WTC11 (cell line): ENCODE results near the gene EPB41L4B. TPM values are rescaled to one million over a fixed set of nuclear protein-coding genes. Genes with fewer than 3 reads are reported as not detected.

Source experiments
- ATAC-seq: fragments of 200-7000 bp; cut with Tn5 transposase; 2 replicates; pipeline ENCODE4 v1.10.0; 2021; ENCODE audit warnings: mild to moderate bottlenecking, moderate library complexity
- CTCF ChIA-PET: fragments of 300-600 bp; sonication (Branson Sonifier 250); formaldehyde crosslinking; loops from one replicate; lab custom pipeline; 2021; ENCODE audit warnings: antibody characterized with exemption; lab: Charles Lee
- POLR2A ChIA-PET: fragments of 350-600 bp; sonication (Branson Sonifier 250); formaldehyde crosslinking; loops from one replicate; lab custom pipeline; 2021; ENCODE audit warnings: antibody characterized with exemption; lab: Charles Lee
- DNase-seq: peaks from one replicate; pipeline ENCODE4 v3.0.0; 2021; ENCODE audit warnings: low spot score
- H3K27ac Mint-ChIP-seq: 2 replicates; pipeline ENCODE4 v1.8.0; 2021; ENCODE audit warnings: mixed read lengths
- H3K27me3 Mint-ChIP-seq: 2 replicates; pipeline ENCODE4 v1.8.0; 2021; ENCODE audit warnings: low read depth, mild to moderate bottlenecking, moderate library complexity, mixed read lengths
- H3K36me3 Mint-ChIP-seq: 2 replicates; pipeline ENCODE4 v1.8.0; 2021; ENCODE audit warnings: mixed read lengths
- H3K4me1 Mint-ChIP-seq: 2 replicates; pipeline ENCODE4 v1.8.0; 2022; ENCODE audit warnings: mixed read lengths
- H3K4me3 Mint-ChIP-seq: 2 replicates; pipeline ENCODE4 v1.8.0; 2021; ENCODE audit warnings: mild to moderate bottlenecking, moderate library complexity, mixed read lengths
- H3K9me3 Mint-ChIP-seq: 2 replicates; pipeline ENCODE4 v1.8.0; 2021; ENCODE audit warnings: mixed read lengths
- ESRRA ChIP-seq: sonication (generic); formaldehyde crosslinking; IDR thresholded peaks from 2 replicates; pipeline ENCODE4 v1.8.1; 2022; ENCODE audit warnings: mild to moderate bottlenecking, missing genetic modification reagents, borderline replicate concordance
- FOXJ3 ChIP-seq: sonication (generic); formaldehyde crosslinking; IDR thresholded peaks from 2 replicates; pipeline ENCODE4 v1.9.0; 2021; ENCODE audit warnings: missing genetic modification reagents, mild to moderate bottlenecking, borderline replicate concordance
- NFE2L1 ChIP-seq: sonication (generic); formaldehyde crosslinking; IDR thresholded peaks from 2 replicates; pipeline ENCODE4 v1.8.1; 2023; ENCODE audit warnings: missing genetic modification reagents
- NR2C2 ChIP-seq: sonication (generic); formaldehyde crosslinking; IDR thresholded peaks from 2 replicates; pipeline ENCODE4 v1.8.0; 2022; ENCODE audit warnings: mild to moderate bottlenecking, missing genetic modification reagents
- ZNF232 ChIP-seq: sonication (generic); formaldehyde crosslinking; IDR thresholded peaks from 2 replicates; pipeline ENCODE4 v1.8.0; 2022; ENCODE audit warnings: mild to moderate bottlenecking, missing genetic modification reagents
- ZNF281 ChIP-seq: sonication (generic); formaldehyde crosslinking; IDR thresholded peaks from 2 replicates; pipeline ENCODE4 v1.8.0; 2023; ENCODE audit warnings: mild to moderate bottlenecking, missing genetic modification reagents
- ZNF512 ChIP-seq: sonication (generic); formaldehyde crosslinking; IDR thresholded peaks from 2 replicates; pipeline ENCODE4 v1.8.1; 2022; ENCODE audit warnings: missing genetic modification reagents, borderline replicate concordance
- ZSCAN18 ChIP-seq: fragments of 250-450 bp; sonication (Bioruptor Pico); IDR thresholded peaks from 2 replicates; pipeline ENCODE4 v2.1.2; 2022; ENCODE audit warnings: mild to moderate bottlenecking, moderate library complexity
- total RNA-seq: library from RNA; stranded (reverse); gene quantifications from 3 replicates; pipeline ENCODE4 v1.2.3, GENCODE V29; 2021
- TF ChIP-seq, protein P1 (sequence below): sonication (generic); formaldehyde crosslinking; conservative IDR thresholded peaks from 2 replicates; pipeline ENCODE4 v1.8.1; 2022; ENCODE audit warnings: mild to moderate bottlenecking, missing genetic modification reagents
- TF ChIP-seq, protein P2 (sequence below): fragments of 200-600 bp; IDR thresholded peaks from 2 replicates; pipeline ENCODE4 v1.8.0; 2022; ENCODE audit warnings: antibody characterized with exemption
- TF ChIP-seq, protein P3 (sequence below): fragments of 250-450 bp; sonication (Bioruptor Pico); IDR thresholded peaks from 2 replicates; pipeline ENCODE4 v1.9.0; 2021; ENCODE audit warnings: moderate library complexity, mild to moderate bottlenecking, inconsistent platforms, borderline replicate concordance
- TF ChIP-seq, protein P4 (sequence below): sonication (generic); formaldehyde crosslinking; IDR thresholded peaks from 2 replicates; pipeline ENCODE4 v1.8.1; 2023; ENCODE audit warnings: mild to moderate bottlenecking, missing genetic modification reagents
- TF ChIP-seq, protein P5 (sequence below): sonication (generic); formaldehyde crosslinking; IDR thresholded peaks from 2 replicates; pipeline ENCODE4 v1.8.0; 2022; ENCODE audit warnings: mild to moderate bottlenecking, missing genetic modification reagents
- TF ChIP-seq, protein P6 (sequence below): sonication (generic); formaldehyde crosslinking; IDR thresholded peaks from 2 replicates; pipeline ENCODE4 v1.8.0; 2023; ENCODE audit warnings: missing genetic modification reagents

EPB41L4B gene
- total RNA-seq, 1 experiment from 2014 or later, result 20.0 TPM

GRCh38 chr9:109244179-109245132, 76.4 kb downstream of the EPB41L4B start:
- Mint-ChIP-seq H3K4me1 (peaks cover 53% of the 10 kb centered on the region), H3K4me3 (no peak overlapping the region), H3K27me3 (no peaks in the 10 kb centered on the region), H3K27ac (peak overlapping the region; percentile 37), H3K9me3 (no peaks in the 10 kb centered on the region), H3K36me3 (peaks cover 17% of the 10 kb centered on the region)
- TF ChIP-seq ZNF512 (CRISPR knock-in tag), result peak; percentile 41; the same call in 1 of the 2 replicates
- TF ChIP-seq, protein P1, sequence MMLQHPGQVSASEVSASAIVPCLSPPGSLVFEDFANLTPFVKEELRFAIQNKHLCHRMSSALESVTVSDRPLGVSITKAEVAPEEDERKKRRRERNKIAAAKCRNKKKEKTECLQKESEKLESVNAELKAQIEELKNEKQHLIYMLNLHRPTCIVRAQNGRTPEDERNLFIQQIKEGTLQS (CRISPR knock-in tag), result no peak
- TF ChIP-seq, protein P2, sequence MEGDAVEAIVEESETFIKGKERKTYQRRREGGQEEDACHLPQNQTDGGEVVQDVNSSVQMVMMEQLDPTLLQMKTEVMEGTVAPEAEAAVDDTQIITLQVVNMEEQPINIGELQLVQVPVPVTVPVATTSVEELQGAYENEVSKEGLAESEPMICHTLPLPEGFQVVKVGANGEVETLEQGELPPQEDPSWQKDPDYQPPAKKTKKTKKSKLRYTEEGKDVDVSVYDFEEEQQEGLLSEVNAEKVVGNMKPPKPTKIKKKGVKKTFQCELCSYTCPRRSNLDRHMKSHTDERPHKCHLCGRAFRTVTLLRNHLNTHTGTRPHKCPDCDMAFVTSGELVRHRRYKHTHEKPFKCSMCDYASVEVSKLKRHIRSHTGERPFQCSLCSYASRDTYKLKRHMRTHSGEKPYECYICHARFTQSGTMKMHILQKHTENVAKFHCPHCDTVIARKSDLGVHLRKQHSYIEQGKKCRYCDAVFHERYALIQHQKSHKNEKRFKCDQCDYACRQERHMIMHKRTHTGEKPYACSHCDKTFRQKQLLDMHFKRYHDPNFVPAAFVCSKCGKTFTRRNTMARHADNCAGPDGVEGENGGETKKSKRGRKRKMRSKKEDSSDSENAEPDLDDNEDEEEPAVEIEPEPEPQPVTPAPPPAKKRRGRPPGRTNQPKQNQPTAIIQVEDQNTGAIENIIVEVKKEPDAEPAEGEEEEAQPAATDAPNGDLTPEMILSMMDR, result peak; percentile 96
- ATAC-seq (peak; percentile 86), DNase-seq (peak; percentile 88)
- CTCF ChIA-PET, result interaction anchor here (0.6 to 1.9 kb wide), 4 partner anchors 38 to 169 kb away, joined by 3 to 6 read pairs (median 4); no protein-coding TSS in a partner anchor
- POLR2A ChIA-PET, result no interaction called here

DNA sequence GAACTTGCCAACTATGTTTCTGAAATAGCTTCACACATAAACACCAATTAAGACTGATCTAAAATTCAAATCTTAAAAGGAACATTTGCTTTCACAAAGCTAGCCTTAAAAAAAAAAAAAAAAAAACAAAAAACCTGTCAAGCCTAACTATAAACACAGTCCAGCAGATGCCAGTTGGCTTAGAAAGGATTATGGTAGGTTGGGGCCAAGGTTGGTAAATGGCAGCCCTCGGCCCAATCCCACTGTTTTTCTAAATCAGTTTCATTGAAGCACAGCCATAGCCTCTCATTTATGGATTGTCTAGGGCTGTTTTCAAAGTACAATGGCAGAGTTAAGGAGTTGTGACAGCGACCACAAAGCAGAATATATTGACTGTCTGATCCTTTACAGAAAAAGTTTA, 78.1 kb downstream of the EPB41L4B start:
- H3K27ac Mint-ChIP-seq, result no peak overlapping the region
- CTCF ChIA-PET, result interaction anchor here (0.7 to 1.9 kb wide), 3 partner anchors 27 to 167 kb away, joined by 3 to 6 read pairs (median 3); no protein-coding TSS in a partner anchor
- no peaks in the 10 kb centered on the region for H3K9me3 Mint-ChIP-seq
- no peak overlapping the region for H3K4me3 Mint-ChIP-seq
- no peak for ATAC-seq
- POLR2A ChIA-PET, result interaction anchor here (0.6 kb wide), 1 partner anchor 47 kb away, joined by 4 read pairs; no protein-coding TSS in a partner anchor
- H3K36me3 Mint-ChIP-seq, result peaks cover 25% of the 10 kb centered on the region
- DNase-seq, result no peak
- H3K4me1 Mint-ChIP-seq, result peaks cover 53% of the 10 kb centered on the region
- H3K27me3 Mint-ChIP-seq, result no peaks in the 10 kb centered on the region
- TF ChIP-seq, protein P3, sequence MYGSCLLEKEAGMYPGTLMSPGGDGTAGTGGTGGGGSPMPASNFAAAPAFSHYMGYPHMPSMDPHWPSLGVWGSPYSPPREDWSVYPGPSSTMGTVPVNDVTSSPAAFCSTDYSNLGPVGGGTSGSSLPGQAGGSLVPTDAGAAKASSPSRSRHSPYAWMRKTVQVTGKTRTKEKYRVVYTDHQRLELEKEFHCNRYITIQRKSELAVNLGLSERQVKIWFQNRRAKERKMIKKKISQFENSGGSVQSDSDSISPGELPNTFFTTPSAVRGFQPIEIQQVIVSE (CRISPR knock-in tag), result no peak
- TF ChIP-seq NFE2L1 (CRISPR knock-in tag) (no peak), ZNF281 (CRISPR knock-in tag) (no peak), ZNF232 (CRISPR knock-in tag) (no peak), NR2C2 (CRISPR knock-in tag) (no peak), ESRRA (CRISPR knock-in tag) (no peak), ZSCAN18 (no peak), FOXJ3 (CRISPR knock-in tag) (no peak)
- TF ChIP-seq, protein P1 (CRISPR knock-in tag), result no peak
- TF ChIP-seq, protein P4, sequence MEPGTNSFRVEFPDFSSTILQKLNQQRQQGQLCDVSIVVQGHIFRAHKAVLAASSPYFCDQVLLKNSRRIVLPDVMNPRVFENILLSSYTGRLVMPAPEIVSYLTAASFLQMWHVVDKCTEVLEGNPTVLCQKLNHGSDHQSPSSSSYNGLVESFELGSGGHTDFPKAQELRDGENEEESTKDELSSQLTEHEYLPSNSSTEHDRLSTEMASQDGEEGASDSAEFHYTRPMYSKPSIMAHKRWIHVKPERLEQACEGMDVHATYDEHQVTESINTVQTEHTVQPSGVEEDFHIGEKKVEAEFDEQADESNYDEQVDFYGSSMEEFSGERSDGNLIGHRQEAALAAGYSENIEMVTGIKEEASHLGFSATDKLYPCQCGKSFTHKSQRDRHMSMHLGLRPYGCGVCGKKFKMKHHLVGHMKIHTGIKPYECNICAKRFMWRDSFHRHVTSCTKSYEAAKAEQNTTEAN (CRISPR knock-in tag), result no peak
- TF ChIP-seq, protein P5, sequence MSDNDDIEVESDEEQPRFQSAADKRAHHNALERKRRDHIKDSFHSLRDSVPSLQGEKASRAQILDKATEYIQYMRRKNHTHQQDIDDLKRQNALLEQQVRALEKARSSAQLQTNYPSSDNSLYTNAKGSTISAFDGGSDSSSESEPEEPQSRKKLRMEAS (CRISPR knock-in tag), result no peak
- TF ChIP-seq, protein P6, sequence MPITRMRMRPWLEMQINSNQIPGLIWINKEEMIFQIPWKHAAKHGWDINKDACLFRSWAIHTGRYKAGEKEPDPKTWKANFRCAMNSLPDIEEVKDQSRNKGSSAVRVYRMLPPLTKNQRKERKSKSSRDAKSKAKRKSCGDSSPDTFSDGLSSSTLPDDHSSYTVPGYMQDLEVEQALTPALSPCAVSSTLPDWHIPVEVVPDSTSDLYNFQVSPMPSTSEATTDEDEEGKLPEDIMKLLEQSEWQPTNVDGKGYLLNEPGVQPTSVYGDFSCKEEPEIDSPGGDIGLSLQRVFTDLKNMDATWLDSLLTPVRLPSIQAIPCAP (CRISPR knock-in tag), result no peak
